ENCODE data around the gene ICA1. TPM values are rescaled to one million over a fixed set of nuclear protein-coding genes. Genes with fewer than 3 reads are reported as not detected.
"Not testable (repeated sequence)": the region's sequence is repeated elsewhere in the genome, so short reads cannot be mapped to it uniquely, and the experiment has no call there.

Gene ICA1
- total and polyA plus RNA-seq, 10 donors, result 9.6 to 45.7 (median 27.0) TPM

- DNase-seq, result no peak
- H3K9me3 ChIP-seq, result peaks cover 0 to 34% (median 26%) of the 10 kb centered on the region in 8 donors
- no peaks in the 10 kb centered on the region for H3K27me3 ChIP-seq (replicated peaks in 1 of 7)
- H3K27ac ChIP-seq, result no peak overlapping the region
- H3K4me3 ChIP-seq, result no peak overlapping the region
- intact Hi-C loops (cut with DNase I; ENCODE audit: low total_unique reads), result no loop called here
- H3K36me3 ChIP-seq, result no peaks in the 10 kb centered on the region
- TF ChIP-seq CTCF (IDR thresholded peaks at IDR 0.05 in 8 of 11, conservative IDR thresholded peaks at IDR 0.05 in 3 of 11), result no peak
- H3K4me1 ChIP-seq, result peaks cover 0 to 15% (median 0%) of the 10 kb centered on the region in 6 donors
- WGBS, 5 donors, result 77 to 87% (median 81%) methylated on average over 9 of the region's 9 CpGs
These were observed 158.7 kb downstream of the ICA1 start for GRCh38 chr7:8103282-8103681.

GRCh38 chr7:8101292-8101691, 160.7 kb downstream of the ICA1 start:
- WGBS, 5 donors, result 85 to 93% (median 92%) methylated on average over 4 of the region's 4 CpGs
- DNase-seq; H3K36me3 ChIP-seq; H3K27me3 ChIP-seq (replicated peaks in 1 of 7); H3K4me3 ChIP-seq; intact Hi-C loops (cut with DNase I; ENCODE audit: low total_unique reads); H3K27ac ChIP-seq: not testable (repeated sequence)
- Histone ChIP-seq H3K9me3 (peaks cover 0 to 43% (median 28%) of the 10 kb centered on the region in 8 donors), H3K4me1 (peaks cover 0 to 11% (median 0%) of the 10 kb centered on the region in 6 donors)

- Histone ChIP-seq H3K9me3 (peaks cover 0 to 20% (median 4%) of the 10 kb centered on the region in 8 donors), H3K4me1 (no peaks in the 10 kb centered on the region), H3K27me3 (replicated peaks in 1 of 7) (no peaks in the 10 kb centered on the region), H3K36me3 (peaks cover 0 to 13% (median 0%) of the 10 kb centered on the region in 6 donors), H3K4me3 (no peak overlapping the region), H3K27ac (no peak overlapping the region)
- 90 to 98% (median 96%) methylated on average over 8 of the region's 8 CpGs for WGBS, 5 donors
- no peak for DNase-seq
- intact Hi-C loops (cut with DNase I; ENCODE audit: low total_unique reads), result no loop called here
- TF ChIP-seq CTCF (IDR thresholded peaks at IDR 0.05 in 8 of 11, conservative IDR thresholded peaks at IDR 0.05 in 3 of 11) (no peak), POLR2A (IDR thresholded peaks at IDR 0.05) (no peak), POLR2AphosphoS5 (IDR thresholded peaks at IDR 0.05) (no peak)
These were observed 167.5 kb downstream of the ICA1 start for GRCh38 chr7:8094164-8095140.

- no peaks in the 10 kb centered on the region for H3K4me1 ChIP-seq
- H3K4me3 ChIP-seq, result no peak overlapping the region
- TF ChIP-seq POLR2A (IDR thresholded peaks at IDR 0.05) (no peak), POLR2AphosphoS5 (IDR thresholded peaks at IDR 0.05) (no peak), CTCF (IDR thresholded peaks at IDR 0.05 in 8 of 11, conservative IDR thresholded peaks at IDR 0.05 in 3 of 11) (no peak)
- intact Hi-C loops (cut with DNase I; ENCODE audit: low total_unique reads), result no loop called here
- H3K9me3 ChIP-seq, result peaks cover 0 to 6% (median 0%) of the 10 kb centered on the region in 8 donors
- no peak for DNase-seq
- H3K27me3 ChIP-seq (replicated peaks in 1 of 7), result no peaks in the 10 kb centered on the region
- peaks cover 0 to 28% (median 6%) of the 10 kb centered on the region in 6 donors for H3K36me3 ChIP-seq
- no peak overlapping the region for H3K27ac ChIP-seq
- WGBS, 5 donors, result 95 to 100% (median 96%) methylated on average over 2 of the region's 2 CpGs
These were observed 169.8 kb downstream of the ICA1 start for GRCh38 chr7:8092140-8092539.

Data from spleen (tissue), 11 donors.